Astrocyte of the hippocampus (primary cell): ENCODE results near the gene SMTNL1.
A peak's percentile ranks its signal among the peaks of the same experiment; 100 is the strongest.

Source experiments
- DNase-seq: peaks from one replicate; pipeline ENCODE4 v3.0.0; 2011; ENCODE audit warnings: low read depth, low spot score

Gene SMTNL1, protein sequence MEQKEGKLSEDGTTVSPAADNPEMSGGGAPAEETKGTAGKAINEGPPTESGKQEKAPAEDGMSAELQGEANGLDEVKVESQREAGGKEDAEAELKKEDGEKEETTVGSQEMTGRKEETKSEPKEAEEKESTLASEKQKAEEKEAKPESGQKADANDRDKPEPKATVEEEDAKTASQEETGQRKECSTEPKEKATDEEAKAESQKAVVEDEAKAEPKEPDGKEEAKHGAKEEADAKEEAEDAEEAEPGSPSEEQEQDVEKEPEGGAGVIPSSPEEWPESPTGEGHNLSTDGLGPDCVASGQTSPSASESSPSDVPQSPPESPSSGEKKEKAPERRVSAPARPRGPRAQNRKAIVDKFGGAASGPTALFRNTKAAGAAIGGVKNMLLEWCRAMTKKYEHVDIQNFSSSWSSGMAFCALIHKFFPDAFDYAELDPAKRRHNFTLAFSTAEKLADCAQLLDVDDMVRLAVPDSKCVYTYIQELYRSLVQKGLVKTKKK

GRCh38 chr11:57536947-57537619 lies at the start of gene SMTNL1:
Gene SMTNL1 (plus strand): TSS chr11:57537595. CDS start chr11:57542643, 5,048 bp downstream.
- DNase-seq, result no peak

DNA sequence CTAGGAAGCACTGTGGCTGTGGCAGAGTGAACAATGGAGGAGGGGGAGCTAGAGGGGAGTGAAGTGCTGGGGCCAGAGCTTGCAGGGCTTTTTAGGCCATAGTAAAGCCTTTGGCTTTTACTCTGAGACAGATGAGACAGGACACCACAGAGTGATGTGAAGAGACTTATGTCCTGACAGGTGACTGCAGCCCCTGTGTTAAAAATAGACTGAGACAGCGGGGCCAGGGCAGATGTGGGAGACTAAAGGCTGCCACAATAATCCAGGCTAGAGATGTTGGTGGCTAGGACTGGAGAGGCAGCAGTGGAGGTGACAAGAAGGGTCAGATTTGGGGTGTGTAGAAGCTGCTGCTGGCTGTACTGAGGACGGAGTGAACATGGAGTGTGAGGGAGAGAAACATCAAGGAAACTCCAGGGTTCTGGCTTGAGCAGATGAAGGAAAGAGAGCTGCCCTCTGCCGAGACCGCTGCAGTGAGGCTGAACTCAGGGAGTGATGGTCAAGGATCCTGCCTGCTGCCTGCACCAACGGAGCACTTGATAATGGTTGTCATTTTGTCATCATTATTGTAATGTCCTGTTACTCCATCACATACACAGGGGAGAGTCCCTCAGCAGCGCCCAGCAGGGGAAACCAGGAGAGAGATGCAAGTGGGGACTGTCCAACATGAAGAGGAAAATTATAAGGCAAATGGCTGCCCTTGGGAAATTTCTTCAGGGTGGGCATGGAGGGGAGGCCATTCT lies 49.3 kb upstream of the SMTNL1 start:
- DNase-seq, result no peak

- DNase-seq, result peak; percentile 52
These were observed 46.7 kb upstream of the SMTNL1 start for GRCh38 chr11:57490456-57491248.

DNA sequence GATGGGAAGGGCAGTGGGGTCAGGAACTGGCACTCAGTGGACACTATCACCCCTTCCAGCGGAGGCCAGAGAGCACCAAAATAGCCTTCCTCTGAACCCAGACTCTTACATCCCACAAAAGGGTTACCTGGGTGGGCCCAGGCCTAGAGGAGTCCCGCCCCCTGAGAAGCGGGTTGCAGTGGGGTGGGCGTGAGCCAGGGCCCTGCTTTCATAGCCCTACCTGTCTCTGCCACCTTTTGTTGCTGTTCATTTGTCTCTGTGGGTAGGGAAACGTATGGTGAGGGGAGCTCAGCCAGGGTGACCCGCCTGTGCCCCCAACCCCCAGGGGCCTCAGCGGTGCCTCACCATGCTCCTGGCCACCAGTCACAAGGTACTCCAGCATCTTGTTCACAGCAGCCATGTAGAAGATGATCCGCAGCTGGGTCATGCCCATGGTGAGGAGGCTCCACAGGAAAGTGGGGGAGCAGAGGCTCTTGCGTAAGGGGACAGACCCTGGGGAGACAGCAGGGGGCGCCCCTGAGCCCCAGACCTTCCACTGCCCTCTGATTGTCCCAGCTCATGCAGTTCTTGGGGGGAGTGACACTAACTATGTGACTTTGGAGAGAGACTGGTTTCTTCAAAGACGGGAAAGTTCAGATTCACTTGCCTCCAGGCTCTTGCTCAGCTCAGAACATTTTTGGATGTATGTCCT lies 45.9 kb upstream of the SMTNL1 start:
- DNase-seq, result peak; percentile 21

DNA sequence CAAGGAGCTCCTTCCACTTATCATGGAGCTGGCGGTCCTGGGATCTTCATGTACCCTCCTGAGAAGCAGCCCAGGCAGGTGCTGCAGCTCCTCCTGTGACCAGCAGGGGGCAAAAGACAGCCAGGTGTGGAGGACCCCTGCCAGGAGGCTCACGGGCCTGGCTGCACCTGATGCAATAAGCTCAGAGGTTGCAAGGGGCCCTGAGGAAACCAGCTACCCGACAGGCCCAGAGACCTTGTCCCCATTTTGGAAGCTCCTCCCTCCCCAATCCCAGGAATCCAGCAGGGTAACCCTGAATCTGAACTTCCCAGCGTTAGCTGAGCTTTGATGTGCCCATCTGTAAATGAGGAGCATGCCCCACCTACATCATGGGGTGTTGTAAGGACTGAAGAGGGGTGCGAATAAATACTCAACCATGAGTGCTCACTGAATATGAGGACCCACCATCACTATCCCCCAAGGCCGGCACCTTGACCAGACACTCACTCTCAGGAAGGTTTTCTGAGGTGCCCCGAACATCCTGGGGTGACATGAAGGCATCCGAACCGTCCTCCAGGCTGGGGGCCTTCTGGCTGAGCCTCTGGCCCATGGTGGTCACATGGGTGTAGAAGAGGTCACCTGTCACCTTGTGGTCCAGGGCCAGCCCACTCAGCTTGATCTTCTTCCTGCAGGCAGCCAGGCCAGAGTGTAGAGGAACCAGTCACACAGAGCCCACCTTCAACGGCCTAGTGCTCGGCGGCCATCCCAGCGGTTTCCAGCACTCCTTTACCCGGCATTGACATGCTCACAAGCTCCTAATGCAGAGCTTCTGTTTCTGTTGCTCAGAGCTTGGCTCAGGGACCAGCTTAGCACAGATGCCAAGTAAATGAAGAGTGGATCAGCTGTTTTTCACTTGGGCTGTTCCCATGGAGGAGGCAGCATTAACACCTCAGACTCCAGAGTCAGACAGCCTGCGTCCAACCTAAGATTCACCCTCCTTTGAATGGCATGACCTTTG lies 43.6 kb upstream of the SMTNL1 start:
- DNase-seq, result peak; percentile 55

DNA sequence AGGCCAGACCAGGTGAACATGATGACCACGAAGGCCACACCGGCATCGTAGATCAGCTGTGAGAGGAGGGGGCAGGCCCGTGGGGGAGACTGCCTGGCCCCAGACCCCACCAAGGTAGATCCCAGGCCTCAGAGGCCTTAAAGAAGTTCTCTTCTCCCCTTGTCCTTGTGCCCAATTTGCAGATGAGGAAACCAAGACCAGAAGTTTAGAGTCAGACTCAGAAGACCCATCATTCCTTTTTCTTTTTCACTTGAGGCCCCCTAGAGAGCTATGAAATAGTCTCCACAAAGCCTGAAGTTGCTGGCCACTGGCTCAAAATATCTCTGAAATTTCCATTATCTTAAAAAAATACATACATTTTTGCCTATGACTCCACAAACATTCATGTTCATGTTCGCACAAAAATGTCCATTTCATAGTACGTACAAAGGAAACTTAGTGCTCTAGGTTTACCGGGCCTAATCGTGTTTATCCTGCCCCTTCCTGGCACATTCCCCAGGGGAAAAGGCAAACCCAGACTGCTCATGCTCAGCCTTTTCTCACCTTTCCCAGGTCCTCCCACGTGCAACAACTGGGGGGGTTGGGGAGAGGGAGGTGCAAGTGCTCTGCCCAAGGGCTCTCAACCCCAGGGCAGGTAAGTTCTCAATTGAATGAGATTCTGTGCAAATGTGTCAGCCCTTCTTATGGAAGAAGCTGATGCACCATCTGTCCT lies 41.1 kb upstream of the SMTNL1 start:
- DNase-seq, result no peak

GRCh38 chr11:57497303-57498247 lies 39.8 kb upstream of the SMTNL1 start:
- DNase-seq, result no peak

DNA sequence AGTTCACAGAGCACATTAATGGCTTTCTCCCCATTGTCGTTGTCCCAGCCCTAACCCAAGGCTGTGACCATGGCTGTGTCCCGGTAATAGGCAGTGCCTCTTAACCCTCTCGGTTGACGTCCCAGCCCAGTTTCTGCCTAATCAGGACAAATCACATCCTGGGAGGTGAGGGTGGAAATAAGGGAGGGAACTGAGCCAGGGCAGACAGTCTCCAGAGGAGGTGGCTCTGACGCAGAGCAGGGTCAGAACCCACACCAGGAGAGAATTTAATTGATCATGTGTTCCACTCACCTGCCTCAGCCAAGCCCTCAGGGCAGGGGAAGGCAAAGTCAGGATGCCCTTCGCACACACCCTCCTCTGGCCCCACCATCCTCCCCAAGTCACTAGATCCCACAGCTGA lies 38.9 kb upstream of the SMTNL1 start:
- DNase-seq, result no peak

DNA sequence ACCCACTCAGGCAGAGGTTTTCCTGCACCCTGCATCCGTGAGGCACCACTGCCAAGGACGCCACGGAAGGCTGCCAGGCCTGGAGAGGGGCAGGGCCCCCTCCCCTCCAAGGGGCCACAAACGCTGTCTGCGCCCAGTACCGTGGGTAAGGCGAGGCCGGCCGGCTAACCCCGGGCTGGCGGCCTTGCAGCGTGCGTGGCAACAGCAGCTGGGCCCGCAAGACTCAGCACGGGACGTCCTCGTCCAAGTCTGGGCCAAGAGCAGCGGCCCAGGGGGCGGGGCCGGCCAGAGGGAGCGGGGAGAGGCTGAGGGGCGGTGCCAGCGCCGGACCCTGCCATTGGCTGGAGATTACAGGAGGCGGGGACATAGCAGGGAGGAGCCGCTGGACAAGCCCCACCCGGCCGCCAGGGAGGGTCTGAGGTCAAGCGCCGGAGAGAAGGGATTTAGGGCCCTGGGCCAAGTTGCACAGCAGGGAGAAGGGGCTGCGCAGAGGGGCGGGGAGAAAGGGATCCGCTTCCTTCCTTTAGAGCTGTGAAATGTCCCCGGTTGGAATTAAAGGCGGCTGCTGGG lies 37.9 kb upstream of the SMTNL1 start:
- peak; percentile 95 for DNase-seq

DNA sequence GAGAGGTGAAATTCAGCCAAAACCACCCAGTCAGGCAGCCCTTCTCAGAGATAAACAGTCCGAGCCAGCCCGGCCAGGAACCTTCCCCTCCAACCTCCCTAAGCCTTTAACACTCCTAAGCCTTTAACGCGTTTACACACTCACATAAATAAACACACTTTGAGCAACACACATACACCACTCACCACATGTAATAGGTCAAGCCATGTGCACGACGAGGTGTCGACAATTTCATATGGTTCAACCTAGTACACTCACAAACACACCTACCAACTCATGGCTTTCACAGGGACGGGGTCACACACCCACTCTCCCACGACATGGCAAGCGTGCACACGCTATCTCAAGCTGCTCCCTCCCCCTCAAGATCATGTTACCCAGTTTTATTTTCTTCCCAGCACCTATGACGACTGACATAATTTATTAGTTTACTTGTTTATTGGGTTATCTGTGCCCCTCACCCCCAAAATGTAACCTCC lies 37.4 kb upstream of the SMTNL1 start:
- DNase-seq, result no peak

DNA sequence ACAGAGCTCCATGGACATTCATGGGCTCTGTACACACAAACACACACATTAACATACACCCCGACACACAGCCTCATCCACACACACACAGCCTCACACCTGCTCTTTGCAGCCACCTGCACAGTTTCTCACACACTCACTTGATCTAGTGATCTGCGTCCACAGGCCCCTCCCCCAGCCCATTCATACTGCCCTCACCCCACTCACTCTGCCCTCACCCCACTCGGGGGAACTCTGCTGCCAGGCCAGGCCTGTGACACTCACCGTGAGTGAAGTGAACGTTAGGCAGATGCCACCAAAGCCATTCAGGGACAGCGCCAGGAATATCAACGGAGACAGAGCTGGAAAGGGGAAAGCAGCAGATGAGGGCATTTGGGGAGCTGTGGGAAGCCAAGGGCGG lies 36.9 kb upstream of the SMTNL1 start:
- DNase-seq, result no peak

DNA sequence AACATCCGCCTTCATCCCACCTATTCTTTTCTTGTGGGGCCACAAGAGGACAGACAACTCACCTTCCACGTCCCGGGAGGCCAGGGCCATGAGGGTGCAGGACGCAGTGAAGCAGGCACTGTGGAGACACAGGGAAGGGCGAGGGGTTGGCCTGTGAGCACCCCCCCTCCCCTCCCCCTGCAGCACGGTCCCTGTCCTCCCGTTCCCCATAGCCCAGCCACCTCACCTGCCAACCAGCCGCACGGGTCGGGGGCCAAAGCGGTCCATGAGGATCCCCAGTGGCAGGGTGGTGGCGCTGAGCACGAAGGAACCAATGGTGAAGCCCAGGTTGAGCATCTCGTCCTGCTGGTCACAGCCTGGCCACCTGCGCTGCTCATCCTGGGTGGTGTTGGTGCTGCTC lies 36.5 kb upstream of the SMTNL1 start:
- DNase-seq, result no peak

DNA sequence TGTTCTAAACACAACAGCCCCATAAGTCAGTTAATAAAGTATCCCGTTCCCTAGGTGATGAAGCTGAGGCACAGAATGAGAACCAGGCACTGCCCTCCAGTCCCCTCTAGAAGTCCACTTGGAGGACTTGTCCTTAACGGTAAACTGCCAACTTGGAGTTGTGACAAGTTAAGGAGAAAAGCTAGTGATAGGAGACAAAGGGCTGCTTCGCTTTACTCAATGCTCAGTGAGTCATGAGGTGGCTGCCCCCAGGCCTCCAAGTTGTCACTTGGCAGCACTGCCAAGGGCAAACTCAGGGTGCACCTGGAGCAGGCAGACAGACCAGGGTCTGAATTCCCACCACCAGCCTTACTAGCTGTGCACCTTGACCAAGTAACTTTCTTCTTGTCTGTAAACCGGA lies 35.4 kb upstream of the SMTNL1 start:
- no peak for DNase-seq

DNA sequence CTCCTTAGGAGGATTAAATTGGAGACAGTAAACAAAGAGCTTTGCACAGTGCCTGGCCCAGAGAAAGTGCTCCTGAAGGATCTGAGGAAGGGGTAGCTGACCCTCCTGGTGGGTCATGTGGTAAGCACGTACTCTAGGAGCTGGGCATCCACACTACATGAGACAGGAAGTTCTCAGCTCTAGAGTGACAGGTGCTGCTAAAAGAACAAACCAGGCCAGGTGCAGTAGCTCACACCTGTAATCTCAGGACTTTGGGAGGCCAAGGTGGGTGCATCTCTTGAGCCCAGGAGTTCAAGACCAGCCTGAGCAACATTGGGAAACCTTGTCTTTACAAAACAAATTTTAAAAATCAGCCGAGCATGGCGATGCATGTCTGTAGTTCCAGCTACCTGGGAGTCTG lies 35.0 kb upstream of the SMTNL1 start:
- DNase-seq, result no peak

GRCh38 chr11:57502870-57503269 lies 34.5 kb upstream of the SMTNL1 start:
- no peak for DNase-seq

DNA sequence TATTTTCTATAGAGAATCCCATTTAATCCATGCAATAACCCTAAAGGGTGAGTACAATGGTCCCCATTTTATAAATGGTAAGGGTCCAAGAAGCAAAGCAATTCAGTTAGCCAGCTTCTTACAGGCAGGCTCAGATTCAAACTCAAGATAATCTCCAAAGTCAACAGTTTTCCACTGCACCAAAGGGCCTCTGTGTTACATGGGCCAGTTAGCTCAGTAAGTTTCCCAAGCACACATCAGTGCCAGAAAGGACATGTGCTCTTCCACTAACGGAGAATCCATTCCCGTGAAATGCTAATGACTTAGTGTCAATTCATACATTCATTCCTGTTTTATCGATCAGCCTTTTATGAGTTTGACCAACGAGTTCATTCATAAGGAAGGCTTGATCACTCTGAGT lies 32.9 kb upstream of the SMTNL1 start:
- no peak for DNase-seq

GRCh38 chr11:57506522-57506921 lies 30.9 kb upstream of the SMTNL1 start:
- DNase-seq, result no peak
